ENCODE measurements around the gene HOXC4. TPM values are rescaled to one million over a fixed set of nuclear protein-coding genes. Genes with fewer than 3 reads are reported as not detected.
A peak's percentile ranks its signal among the peaks of the same experiment; 100 is the strongest.

Gene HOXC4
- polyA plus RNA-seq, 2 of the 4 experiments (the other 2 are of a cell fraction), result 1.3 to 4.0 TPM

DNA sequence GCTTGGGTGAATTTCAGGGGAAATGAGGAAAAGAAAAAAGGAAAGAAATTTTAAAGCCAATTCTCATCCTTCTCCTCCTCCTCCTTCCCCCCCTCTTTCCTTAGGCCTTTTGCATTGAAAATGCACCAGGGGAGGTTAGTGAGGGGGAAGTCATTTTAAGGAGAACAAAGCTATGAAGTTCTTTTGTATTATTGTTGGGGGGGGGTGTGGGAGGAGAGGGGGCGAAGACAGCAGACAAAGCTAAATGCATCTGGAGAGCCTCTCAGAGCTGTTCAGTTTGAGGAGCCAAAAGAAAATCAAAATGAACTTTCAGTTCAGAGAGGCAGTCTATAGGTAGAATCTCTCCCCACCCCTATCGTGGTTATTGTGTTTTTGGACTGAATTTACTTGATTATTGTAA, 1.9 kb downstream of the HOXC4 start:
- H3K4me3 ChIP-seq, result no peak overlapping the region
- peaks cover 17% of the 10 kb centered on the region for H3K4me1 ChIP-seq
- H3K4me2 ChIP-seq, result peak overlapping the region; percentile 87; the same call in 1 of the 3 replicates
- DNase-seq (ENCODE audit: low read depth in 1 of 2, low spot score in 1 of 2) (no peak), ATAC-seq (no peak), FAIRE-seq (no peak)
- POLR2A ChIA-PET, result interaction anchor here (0.5 to 1.2 kb wide), 2 partner anchors 115 to 133 kb away, joined by 3 to 4 read pairs; partner anchors contain the start of gene SMUG1
- no peak overlapping the region for H3K27ac ChIP-seq
- H3K9me3 ChIP-seq, result no peaks in the 10 kb centered on the region
- 83% methylated on average over 2 of the region's 2 CpGs for WGBS (ENCODE audit: missing lambda C conversion rate)
- CTCF ChIA-PET, result interaction anchor here (1.1 to 1.5 kb wide), 4 partner anchors 10 to 152 kb away, joined by 3 to 4 read pairs (median 4); no protein-coding TSS in a partner anchor
- TF ChIP-seq FOSB (CRISPR knock-in tag; IDR thresholded peaks at IDR 0.05) (no peak), ZNF302 (CRISPR knock-in tag; IDR thresholded peaks at IDR 0.05) (no peak)

DNA sequence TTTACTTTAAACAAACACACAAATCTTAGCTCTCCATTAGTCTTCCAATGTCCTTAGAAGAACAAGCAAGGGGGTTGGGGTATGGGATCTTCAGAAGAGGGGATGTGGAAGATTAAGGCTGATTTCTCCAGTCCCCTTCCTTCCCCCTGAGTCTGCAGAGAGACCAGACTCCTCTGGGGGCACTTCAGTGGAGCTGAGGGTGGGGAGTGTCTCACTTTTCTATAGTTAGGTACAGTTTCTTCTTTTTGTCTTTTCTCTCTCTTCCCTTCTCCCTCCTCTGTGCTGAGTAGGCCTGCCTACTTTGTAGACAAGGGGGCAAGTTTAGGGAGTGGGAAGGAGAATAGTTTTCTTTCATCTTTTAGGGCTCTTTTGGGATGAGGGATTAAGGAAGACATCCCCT, 2.5 kb downstream of the HOXC4 start:
- ChIA-PET POLR2A (interaction anchor here (0.5 kb wide), 1 partner anchor 114 kb away, joined by 3 read pairs; no protein-coding TSS in a partner anchor), CTCF (interaction anchor here (1.1 to 1.5 kb wide), 4 partner anchors 9 to 152 kb away, joined by 3 to 4 read pairs (median 4); no protein-coding TSS in a partner anchor)
- H3K4me3 ChIP-seq, result no peak overlapping the region
- DNase-seq (ENCODE audit: low read depth in 1 of 2, low spot score in 1 of 2), result no peak
- no peak overlapping the region for H3K4me2 ChIP-seq
- FAIRE-seq, result no peak
- ATAC-seq, result no peak
- H3K27ac ChIP-seq, result no peak overlapping the region
- TF ChIP-seq ZSCAN20 (CRISPR knock-in tag; IDR thresholded peaks at IDR 0.05), result no peak
- TF ChIP-seq CBX2 (IDR thresholded peaks at IDR 0.05; ENCODE audit: borderline replicate concordance, low read depth), result no peak
- TF ChIP-seq, protein P1, sequence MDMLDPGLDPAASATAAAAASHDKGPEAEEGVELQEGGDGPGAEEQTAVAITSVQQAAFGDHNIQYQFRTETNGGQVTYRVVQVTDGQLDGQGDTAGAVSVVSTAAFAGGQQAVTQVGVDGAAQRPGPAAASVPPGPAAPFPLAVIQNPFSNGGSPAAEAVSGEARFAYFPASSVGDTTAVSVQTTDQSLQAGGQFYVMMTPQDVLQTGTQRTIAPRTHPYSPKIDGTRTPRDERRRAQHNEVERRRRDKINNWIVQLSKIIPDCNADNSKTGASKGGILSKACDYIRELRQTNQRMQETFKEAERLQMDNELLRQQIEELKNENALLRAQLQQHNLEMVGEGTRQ (IDR thresholded peaks at IDR 0.05), result no peak
- TF ChIP-seq, protein P2, sequence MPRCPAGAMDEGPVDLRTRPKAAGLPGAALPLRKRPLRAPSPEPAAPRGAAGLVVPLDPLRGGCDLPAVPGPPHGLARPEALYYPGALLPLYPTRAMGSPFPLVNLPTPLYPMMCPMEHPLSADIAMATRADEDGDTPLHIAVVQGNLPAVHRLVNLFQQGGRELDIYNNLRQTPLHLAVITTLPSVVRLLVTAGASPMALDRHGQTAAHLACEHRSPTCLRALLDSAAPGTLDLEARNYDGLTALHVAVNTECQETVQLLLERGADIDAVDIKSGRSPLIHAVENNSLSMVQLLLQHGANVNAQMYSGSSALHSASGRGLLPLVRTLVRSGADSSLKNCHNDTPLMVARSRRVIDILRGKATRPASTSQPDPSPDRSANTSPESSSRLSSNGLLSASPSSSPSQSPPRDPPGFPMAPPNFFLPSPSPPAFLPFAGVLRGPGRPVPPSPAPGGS (IDR thresholded peaks at IDR 0.05), result no peak
- TF ChIP-seq MAFK (IDR thresholded peaks at IDR 0.05; ENCODE audit: partially characterized antibody), result no peak
- TF ChIP-seq HDAC2 (IDR thresholded peaks at IDR 0.05), result no peak
- TF ChIP-seq NR3C1 (IDR thresholded peaks at IDR 0.05), result no peak
- H3K4me1 ChIP-seq, result peaks cover 17% of the 10 kb centered on the region
- H3K9me3 ChIP-seq, result no peaks in the 10 kb centered on the region

DNA sequence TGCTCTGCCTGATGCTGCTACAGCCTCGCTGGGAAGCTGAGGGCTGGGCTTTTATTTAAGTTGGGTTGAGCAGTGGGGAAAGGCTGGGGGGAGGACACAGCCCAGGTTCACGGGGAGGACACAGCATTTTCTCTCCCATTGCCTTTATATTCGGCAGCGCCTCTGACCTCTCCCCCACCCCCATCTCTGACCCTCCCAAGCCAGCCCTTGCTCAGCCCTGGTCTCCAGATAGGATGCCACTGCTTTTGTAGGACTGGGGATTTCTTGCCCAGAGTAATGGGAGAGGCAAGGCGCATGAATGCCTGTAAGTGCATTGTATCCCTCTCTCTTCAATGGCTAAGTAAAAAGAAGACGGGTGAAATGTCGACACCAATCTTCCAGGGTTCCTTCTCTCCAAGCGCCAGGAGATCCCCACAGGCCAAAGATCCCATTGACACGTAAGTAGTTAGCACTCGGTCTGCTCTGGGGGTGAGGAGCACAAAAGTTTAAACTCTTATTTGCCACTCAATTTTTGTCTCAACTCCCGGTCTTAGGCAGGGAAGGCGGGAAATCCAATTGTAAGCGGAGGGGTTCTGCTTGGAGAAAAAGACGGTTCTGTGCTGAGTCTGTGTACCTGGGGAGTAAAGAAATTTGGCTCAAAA, 4.6 kb downstream of the HOXC4 start:
- ATAC-seq (no peak), DNase-seq (ENCODE audit: low read depth in 1 of 2, low spot score in 1 of 2) (no peak), FAIRE-seq (no peak)
- TF ChIP-seq MAFK (IDR thresholded peaks at IDR 0.05; ENCODE audit: partially characterized antibody) (no peak), CHD4 (IDR thresholded peaks at IDR 0.05; ENCODE audit: borderline replicate concordance) (no peak), ZNF302 (CRISPR knock-in tag; IDR thresholded peaks at IDR 0.05) (no peak), TP53 (CRISPR knock-in tag; IDR thresholded peaks at IDR 0.05) (no peak), JUNB (IDR thresholded peaks at IDR 0.05) (no peak), BHLHE40 (IDR thresholded peaks at IDR 0.05; ENCODE audit: low read depth, low read length) (no peak), ZSCAN20 (CRISPR knock-in tag; IDR thresholded peaks at IDR 0.05) (no peak), SMC3 (IDR thresholded peaks at IDR 0.05) (no peak), FOXS1 (CRISPR knock-in tag; IDR thresholded peaks at IDR 0.05) (no peak), RAD21 (conservative IDR thresholded peaks at IDR 0.05 in 1 of 2, IDR thresholded peaks at IDR 0.05 in 1 of 2) (no peak), NFE2L2 (conservative IDR thresholded peaks at IDR 0.05; ENCODE audit: low read length) (no peak), FOSL2 (IDR thresholded peaks at IDR 0.05) (no peak), FOSL2 (CRISPR knock-in tag; IDR thresholded peaks at IDR 0.05) (no peak), TFCP2L1 (CRISPR knock-in tag; IDR thresholded peaks at IDR 0.05) (no peak), NR3C1 (IDR thresholded peaks at IDR 0.05) (no peak), POLR2A (IDR thresholded peaks at IDR 0.05; ENCODE audit: low read length) (no peak), ESRRA (IDR thresholded peaks at IDR 0.05; ENCODE audit: borderline replicate concordance, low read length) (no peak)
- TF ChIP-seq, protein P3, sequence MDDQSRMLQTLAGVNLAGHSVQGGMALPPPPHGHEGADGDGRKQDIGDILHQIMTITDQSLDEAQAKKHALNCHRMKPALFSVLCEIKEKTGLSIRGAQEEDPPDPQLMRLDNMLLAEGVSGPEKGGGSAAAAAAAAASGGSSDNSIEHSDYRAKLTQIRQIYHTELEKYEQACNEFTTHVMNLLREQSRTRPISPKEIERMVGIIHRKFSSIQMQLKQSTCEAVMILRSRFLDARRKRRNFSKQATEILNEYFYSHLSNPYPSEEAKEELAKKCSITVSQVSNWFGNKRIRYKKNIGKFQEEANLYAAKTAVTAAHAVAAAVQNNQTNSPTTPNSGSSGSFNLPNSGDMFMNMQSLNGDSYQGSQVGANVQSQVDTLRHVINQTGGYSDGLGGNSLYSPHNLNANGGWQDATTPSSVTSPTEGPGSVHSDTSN (IDR thresholded peaks at IDR 0.05), result no peak
- TF ChIP-seq, protein P4, sequence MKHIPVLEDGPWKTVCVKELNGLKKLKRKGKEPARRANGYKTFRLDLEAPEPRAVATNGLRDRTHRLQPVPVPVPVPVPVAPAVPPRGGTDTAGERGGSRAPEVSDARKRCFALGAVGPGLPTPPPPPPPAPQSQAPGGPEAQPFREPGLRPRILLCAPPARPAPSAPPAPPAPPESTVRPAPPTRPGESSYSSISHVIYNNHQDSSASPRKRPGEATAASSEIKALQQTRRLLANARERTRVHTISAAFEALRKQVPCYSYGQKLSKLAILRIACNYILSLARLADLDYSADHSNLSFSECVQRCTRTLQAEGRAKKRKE (CRISPR knock-in tag; IDR thresholded peaks at IDR 0.05; ENCODE audit: low read depth), result no peak
- TF ChIP-seq, protein P1 (IDR thresholded peaks at IDR 0.05), result no peak
- TF ChIP-seq, protein P2 (IDR thresholded peaks at IDR 0.05), result no peak
- H3K9me3 ChIP-seq, result no peaks in the 10 kb centered on the region
- H3K4me3 ChIP-seq, result no peak overlapping the region
- 91% methylated on average over 14 of the region's 14 CpGs for WGBS (ENCODE audit: missing lambda C conversion rate)
- ChIA-PET POLR2A (no interaction called here), CTCF (interaction anchor here (1.2 to 3.1 kb wide), 2 partner anchors 25 to 321 kb away, joined by 3 to 17 read pairs; partner anchors contain the start of gene HOXC5)
- H3K4me2 ChIP-seq, result no peak overlapping the region
- no peak overlapping the region for H3K27ac ChIP-seq
- peaks cover 12% of the 10 kb centered on the region; the same call in 2 of the 3 replicates for H3K4me1 ChIP-seq

All from A549 (cell line).